Calu3 (cell line): ENCODE results near the gene MCF2L2. TPM values are rescaled to one million over a fixed set of nuclear protein-coding genes. Genes with fewer than 3 reads are reported as not detected.
"Not testable (repeated sequence)": the region's sequence is repeated elsewhere in the genome, so short reads cannot be mapped to it uniquely, and the experiment has no call there.

Experiments
- BruUV-seq: library from RNA; stranded (reverse); fragments of 400-500 nt; replicated peaks from 2 replicates; lab custom pipeline; 2021; lab: Mats Ljungman, UMichigan
- CTCF ChIA-PET: fragments of 300-600 bp; sonication (Branson Sonifier 250); formaldehyde crosslinking; loops from one replicate; lab custom pipeline; 2022; ENCODE audit warnings: antibody characterized with exemption; lab: Charles Lee
- DNase-seq: peaks from one replicate; pipeline ENCODE4 v3.0.0; 2022
- H3K27ac Mint-ChIP-seq: one replicate; pipeline ENCODE4 v1.8.0; 2022; ENCODE audit warnings: mixed read lengths; ENCODE audit not compliant: unreplicated experiment
- H3K27me3 Mint-ChIP-seq: one replicate; pipeline ENCODE4 v1.8.0; 2022; ENCODE audit warnings: mixed read lengths; ENCODE audit not compliant: unreplicated experiment
- H3K36me3 Mint-ChIP-seq: one replicate; pipeline ENCODE4 v1.8.0; 2022; ENCODE audit warnings: mild to moderate bottlenecking, moderate library complexity, mixed read lengths; ENCODE audit not compliant: insufficient read depth, unreplicated experiment
- H3K4me1 Mint-ChIP-seq: one replicate; pipeline ENCODE4 v1.8.0; 2022; ENCODE audit warnings: mild to moderate bottlenecking, low read depth, mixed read lengths; ENCODE audit not compliant: unreplicated experiment
- H3K4me3 Mint-ChIP-seq: one replicate; pipeline ENCODE4 v1.8.0; 2022; ENCODE audit warnings: mild to moderate bottlenecking, low read depth, moderate library complexity, mixed read lengths; ENCODE audit not compliant: unreplicated experiment
- H3K9me3 Mint-ChIP-seq: one replicate; pipeline ENCODE4 v1.8.0; 2022; ENCODE audit warnings: low read depth, mixed read lengths; ENCODE audit not compliant: unreplicated experiment
- intact Hi-C: fragments of 100-400 bp; cut with micrococcal nuclease; formaldehyde crosslinking; loops from one replicate; pipeline ENCODE4 v1.10.0; 2022; ENCODE audit not compliant: unreplicated experiment
- total RNA-seq: library from RNA; stranded (reverse); gene quantifications from 2 replicates; pipeline ENCODE4 v1.2.3, GENCODE V29; 2022
- TF ChIP-seq, protein P1 (sequence below): fragments of 200-600 bp; IDR thresholded peaks from one replicate; pipeline ENCODE4 v1.8.0; 2022; ENCODE audit warnings: antibody characterized with exemption; ENCODE audit not compliant: unreplicated experiment

MCF2L2 gene
- total RNA-seq, 1 experiment from 2014 or later, result 0.35 TPM

DNA sequence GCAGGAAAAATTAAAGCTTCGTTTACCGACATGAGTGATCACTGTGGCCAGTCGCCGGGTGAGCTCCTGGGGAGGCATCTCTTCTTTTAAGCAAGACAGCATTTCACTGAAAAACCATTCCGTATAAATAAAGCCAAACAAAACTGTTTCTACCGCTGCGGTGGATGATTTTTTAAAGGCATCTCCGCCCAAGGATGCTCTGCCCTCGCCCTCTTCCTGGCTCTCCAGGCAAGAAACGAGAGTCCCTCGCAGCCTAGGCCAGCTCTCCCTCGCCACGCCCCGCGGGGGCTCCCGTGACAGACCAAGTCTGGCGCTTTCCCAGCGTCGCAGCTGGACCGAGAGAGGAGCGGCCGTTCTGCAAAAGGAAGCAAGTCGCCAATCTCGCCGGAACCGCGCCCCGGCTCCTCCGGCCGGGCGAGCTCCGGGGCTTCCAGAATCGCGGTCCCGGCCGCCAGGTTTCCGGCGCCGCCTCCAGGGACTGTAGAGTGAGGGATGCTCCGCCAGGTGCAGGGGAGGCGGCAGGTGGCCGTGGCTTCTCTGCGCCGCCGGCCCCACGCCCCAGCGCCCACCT, 458 bp downstream of the MCF2L2 start:
- Mint-ChIP-seq H3K4me3 (peak overlapping the region; percentile 66), H3K9me3 (no peaks in the 10 kb centered on the region), H3K27me3 (peaks cover 72% of the 10 kb centered on the region), H3K27ac (no peak overlapping the region), H3K4me1 (no peaks in the 10 kb centered on the region), H3K36me3 (peaks cover 7% of the 10 kb centered on the region)
- BruUV-seq, result no TSS peak
- DNase-seq, result peak; percentile 59
- CTCF ChIA-PET, result interaction anchor here (0.7 to 1.8 kb wide), 6 partner anchors 10 to 456 kb away, joined by 3 to 6 read pairs (median 3); partner anchors contain the start of gene PARL
- intact Hi-C loops, result no loop called here
- TF ChIP-seq, protein P1, sequence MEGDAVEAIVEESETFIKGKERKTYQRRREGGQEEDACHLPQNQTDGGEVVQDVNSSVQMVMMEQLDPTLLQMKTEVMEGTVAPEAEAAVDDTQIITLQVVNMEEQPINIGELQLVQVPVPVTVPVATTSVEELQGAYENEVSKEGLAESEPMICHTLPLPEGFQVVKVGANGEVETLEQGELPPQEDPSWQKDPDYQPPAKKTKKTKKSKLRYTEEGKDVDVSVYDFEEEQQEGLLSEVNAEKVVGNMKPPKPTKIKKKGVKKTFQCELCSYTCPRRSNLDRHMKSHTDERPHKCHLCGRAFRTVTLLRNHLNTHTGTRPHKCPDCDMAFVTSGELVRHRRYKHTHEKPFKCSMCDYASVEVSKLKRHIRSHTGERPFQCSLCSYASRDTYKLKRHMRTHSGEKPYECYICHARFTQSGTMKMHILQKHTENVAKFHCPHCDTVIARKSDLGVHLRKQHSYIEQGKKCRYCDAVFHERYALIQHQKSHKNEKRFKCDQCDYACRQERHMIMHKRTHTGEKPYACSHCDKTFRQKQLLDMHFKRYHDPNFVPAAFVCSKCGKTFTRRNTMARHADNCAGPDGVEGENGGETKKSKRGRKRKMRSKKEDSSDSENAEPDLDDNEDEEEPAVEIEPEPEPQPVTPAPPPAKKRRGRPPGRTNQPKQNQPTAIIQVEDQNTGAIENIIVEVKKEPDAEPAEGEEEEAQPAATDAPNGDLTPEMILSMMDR, result no peak

DNA sequence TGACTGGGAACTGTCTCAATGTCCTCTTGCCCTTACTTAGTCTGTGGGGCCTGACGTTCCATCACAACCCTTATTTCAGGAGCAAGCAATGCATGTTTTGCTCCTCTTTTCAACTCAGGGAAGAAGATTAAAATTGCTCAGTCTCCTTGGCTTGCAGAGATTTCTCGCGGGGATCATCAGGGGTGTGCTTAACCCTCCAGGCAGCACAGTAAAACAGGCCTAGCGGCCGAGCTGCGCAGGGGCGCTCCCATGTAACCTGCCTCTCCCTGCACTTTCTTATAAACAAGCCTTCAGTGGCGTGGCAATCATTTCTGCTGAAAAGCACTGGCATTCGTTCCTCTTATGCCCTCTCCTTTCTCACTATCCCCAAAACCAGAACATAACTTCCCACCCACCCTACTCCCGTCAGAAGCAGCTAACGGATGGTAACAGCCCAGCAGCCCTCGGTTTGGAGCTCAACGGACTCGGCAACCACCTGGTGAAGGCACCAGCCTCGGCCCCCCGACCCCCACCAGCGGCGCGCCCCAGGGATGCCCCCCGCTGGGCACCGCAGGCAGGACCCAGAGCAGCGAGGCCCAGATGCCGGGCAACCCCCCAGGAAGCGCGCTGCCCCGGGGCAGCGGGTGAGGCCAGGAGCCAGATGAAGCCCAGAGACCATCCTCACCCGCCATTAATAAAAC, 1.1 kb downstream of the MCF2L2 start:
- Mint-ChIP-seq H3K4me1 (no peaks in the 10 kb centered on the region), H3K27me3 (peaks cover 78% of the 10 kb centered on the region), H3K4me3 (peak overlapping the region; percentile 66), H3K36me3 (peaks cover 7% of the 10 kb centered on the region), H3K9me3 (no peaks in the 10 kb centered on the region), H3K27ac (no peak overlapping the region)
- no peak for DNase-seq
- BruUV-seq, result no TSS peak
- intact Hi-C loops, result no loop called here
- TF ChIP-seq, protein P1, result no peak
- CTCF ChIA-PET, result interaction anchor here (0.7 to 1.8 kb wide), 5 partner anchors 9 to 457 kb away, joined by 3 to 6 read pairs (median 3); partner anchors contain the start of gene PARL

DNA sequence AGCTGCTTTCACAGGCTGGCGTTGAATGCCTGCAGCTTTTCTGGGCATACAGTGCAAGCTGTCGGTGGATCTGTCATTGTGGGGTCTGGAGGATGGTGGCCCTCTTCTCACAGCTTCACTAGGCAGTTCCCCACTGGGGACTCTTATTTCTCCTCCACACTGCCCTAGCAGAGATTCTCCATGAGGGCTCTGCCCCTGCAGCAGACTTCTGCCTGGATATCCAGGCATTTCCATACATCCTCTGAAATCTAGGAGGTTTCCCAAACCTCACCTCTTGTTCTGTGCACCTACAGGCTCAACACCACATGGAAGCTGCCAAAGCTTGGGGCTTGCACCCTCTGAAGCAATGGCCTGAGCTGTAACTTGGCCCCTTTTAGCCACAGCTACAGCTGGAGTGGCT, 9.6 kb downstream of the MCF2L2 start:
- H3K27me3 Mint-ChIP-seq, result peaks cover 34% of the 10 kb centered on the region
- intact Hi-C loops, BruUV-seq: not testable (repeated sequence)

DNA sequence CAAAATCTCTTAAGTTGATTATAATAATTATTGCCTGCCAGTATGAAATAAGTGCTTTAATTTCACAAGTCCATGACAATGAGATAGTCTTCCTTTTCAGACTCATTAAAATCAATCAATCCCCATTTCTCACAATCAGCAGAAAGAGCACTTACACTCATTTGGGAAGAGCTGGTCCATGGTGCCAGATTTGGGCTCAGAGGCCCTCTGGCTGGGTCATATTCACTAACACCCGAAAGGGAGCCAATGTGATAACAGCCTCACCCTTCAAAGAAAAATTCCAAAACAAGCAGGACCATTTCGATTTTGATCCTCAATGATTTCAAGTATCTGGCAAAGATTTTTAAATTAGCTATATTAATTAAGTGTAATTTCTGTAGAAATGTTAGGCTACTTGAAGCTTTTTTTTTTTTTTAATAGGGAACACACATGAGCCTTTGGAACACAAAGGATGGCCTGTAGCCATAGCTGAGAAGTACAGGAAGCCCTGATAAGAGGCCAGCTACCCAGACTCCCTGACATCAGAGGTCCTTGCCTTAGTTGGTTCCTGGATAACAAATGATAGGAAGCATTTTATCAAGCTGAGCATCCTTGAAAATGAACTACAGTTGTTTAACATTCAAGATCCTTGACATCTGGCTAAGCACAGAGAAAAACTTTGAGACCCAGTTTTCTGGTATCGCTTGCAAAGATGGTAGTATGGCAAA, 17.1 kb downstream of the MCF2L2 start:
- CTCF ChIA-PET, result interaction anchor here (0.8 to 0.9 kb wide), 2 partner anchors 15 to 16 kb away, joined by 3 to 6 read pairs; no protein-coding TSS in a partner anchor
- H3K4me1 Mint-ChIP-seq, result no peaks in the 10 kb centered on the region
- BruUV-seq, result no TSS peak
- H3K27me3 Mint-ChIP-seq, result peaks cover 61% of the 10 kb centered on the region
- no peaks in the 10 kb centered on the region for H3K9me3 Mint-ChIP-seq
- DNase-seq, result no peak
- intact Hi-C loops, result no loop called here
- H3K27ac Mint-ChIP-seq, result no peak overlapping the region
- no peaks in the 10 kb centered on the region for H3K36me3 Mint-ChIP-seq
- TF ChIP-seq, protein P1, result no peak
- H3K4me3 Mint-ChIP-seq, result no peak overlapping the region

More for the DNA sequence above, 9.6 kb downstream of the MCF2L2 start:
- not testable (repeated sequence) for H3K27ac Mint-ChIP-seq, H3K9me3 Mint-ChIP-seq, DNase-seq, H3K4me3 Mint-ChIP-seq, H3K4me1 Mint-ChIP-seq, H3K36me3 Mint-ChIP-seq
- CTCF ChIA-PET, result interaction anchor here (1.0 kb wide), 1 partner anchor 9 kb away, joined by 3 read pairs; the partner anchor contains the start of gene MCF2L2
